Fibroblast of lung (primary cell): ENCODE results near the gene MBNL2. TPM values are rescaled to one million over a fixed set of nuclear protein-coding genes. Genes with fewer than 3 reads are reported as not detected.

ENCODE experiments used
- DNase-seq, 2 donors: peaks; one replicate each; pipeline versions ENCODE4 v3.0.0 to v3.0.0-alpha.2; 2010; ENCODE audit warnings: low read depth in 2 of 2
- H2AFZ ChIP-seq: 2 replicates; pipeline ENCODE4 v1.5.1; 2012; ENCODE audit warnings: low read length, control low read depth, inconsistent platforms
- H3K27ac ChIP-seq: 2 replicates; pipeline ENCODE4 v1.5.1; 2011; ENCODE audit warnings: low read length, control low read depth; ENCODE audit not compliant: insufficient read depth
- H3K27me3 ChIP-seq: 2 replicates; pipeline ENCODE4 v1.5.1; 2011; ENCODE audit warnings: mild to moderate bottlenecking, low read length; ENCODE audit not compliant: control insufficient read depth, insufficient read depth
- H3K36me3 ChIP-seq: 2 replicates; pipeline ENCODE4 v1.5.1; 2011; ENCODE audit warnings: low read length; ENCODE audit not compliant: control insufficient read depth, insufficient read depth
- H3K4me1 ChIP-seq: 2 replicates; pipeline ENCODE4 v1.5.1; 2011; ENCODE audit warnings: low read length; ENCODE audit not compliant: control insufficient read depth, insufficient read depth; ENCODE audit errors: extremely low read depth
- H3K4me2 ChIP-seq: 2 replicates; pipeline ENCODE4 v1.5.1; 2011; ENCODE audit warnings: low read length, control low read depth; ENCODE audit not compliant: insufficient read depth; ENCODE audit errors: extremely low read depth
- H3K4me3 ChIP-seq, 4 experiments: fragments of 200-600 bp in 1 of 4; sonication (generic) in 1 of 4; replicated peaks in 1 of 4; 2 replicates each; pipeline ENCODE4 v1.5.1; 2011 to 2016; ENCODE audit warnings: low read length in 4 of 4, low read depth in 3 of 4, mild to moderate bottlenecking in 3 of 4, control low read depth in 2 of 4, inconsistent platforms in 1 of 4, mixed read lengths in 1 of 4; ENCODE audit not compliant: insufficient read depth in 1 of 4; ENCODE audit errors: control extremely low read depth in 1 of 4
- H3K79me2 ChIP-seq: 2 replicates; pipeline ENCODE4 v1.5.1; 2012; ENCODE audit warnings: mild to moderate bottlenecking, low read length, inconsistent platforms; ENCODE audit not compliant: control insufficient read depth, insufficient read depth
- H3K9ac ChIP-seq: 2 replicates; pipeline ENCODE4 v1.5.1; 2011; ENCODE audit warnings: mild to moderate bottlenecking, low read length, control low read depth; ENCODE audit not compliant: insufficient read depth
- H3K9me3 ChIP-seq: 2 replicates; pipeline ENCODE4 v1.5.1; 2012; ENCODE audit warnings: low read depth, low read length; ENCODE audit not compliant: control insufficient read depth, insufficient read depth
- H4K20me1 ChIP-seq: 2 replicates; pipeline ENCODE4 v1.5.1; 2011; ENCODE audit warnings: low read length; ENCODE audit not compliant: control insufficient read depth, insufficient read depth; ENCODE audit errors: extremely low read depth
- EZH2 ChIP-seq: IDR thresholded peaks from 2 replicates; pipeline ENCODE4 v1.5.1; 2012; ENCODE audit warnings: low read length, control low read depth, mild to moderate bottlenecking; ENCODE audit errors: missing control alignments
- polyA plus RNA-seq, 2 donors: library from polyadenylated mRNA; depleted of rRNA in 1 of 2; stranded (reverse) in 1 of 2; unstranded in 1 of 2; fragments of >200 nt; gene quantifications; 2 replicates each; pipeline ENCODE4 v1.2.1, GENCODE V29; 2011 to 2012; ENCODE audit warnings: missing spikeins in 1 of 2
- total RNA-seq: library from RNA; depleted of rRNA; stranded (reverse); fragments of >200 nt; gene quantifications from 2 replicates; pipeline ENCODE4 v1.2.1, GENCODE V29; 2014
- TF ChIP-seq, protein P1 (sequence below), 2 donors: IDR thresholded peaks in 1 of 2; conservative IDR thresholded peaks in 1 of 2; 1 replicate in 1 of 2; 2 replicates in 1 of 2; pipeline ENCODE4 v1.5.1; 2011 to 2012; ENCODE audit warnings: low read length in 2 of 2, control low read depth in 1 of 2, inconsistent platforms in 1 of 2, low read depth in 1 of 2, mild to moderate bottlenecking in 1 of 2

Gene MBNL2
- total and polyA plus RNA-seq, 2 donors (not counting 1 experiment from before 2014, with no cell fraction given) = 48.9 to 61.1 TPM

GRCh38 chr13:97334690-97335089 lies 112.6 kb downstream of the MBNL2 start:
- no peak for DNase-seq
- H3K4me2 ChIP-seq = no peak overlapping the region
- TF ChIP-seq, protein P1, sequence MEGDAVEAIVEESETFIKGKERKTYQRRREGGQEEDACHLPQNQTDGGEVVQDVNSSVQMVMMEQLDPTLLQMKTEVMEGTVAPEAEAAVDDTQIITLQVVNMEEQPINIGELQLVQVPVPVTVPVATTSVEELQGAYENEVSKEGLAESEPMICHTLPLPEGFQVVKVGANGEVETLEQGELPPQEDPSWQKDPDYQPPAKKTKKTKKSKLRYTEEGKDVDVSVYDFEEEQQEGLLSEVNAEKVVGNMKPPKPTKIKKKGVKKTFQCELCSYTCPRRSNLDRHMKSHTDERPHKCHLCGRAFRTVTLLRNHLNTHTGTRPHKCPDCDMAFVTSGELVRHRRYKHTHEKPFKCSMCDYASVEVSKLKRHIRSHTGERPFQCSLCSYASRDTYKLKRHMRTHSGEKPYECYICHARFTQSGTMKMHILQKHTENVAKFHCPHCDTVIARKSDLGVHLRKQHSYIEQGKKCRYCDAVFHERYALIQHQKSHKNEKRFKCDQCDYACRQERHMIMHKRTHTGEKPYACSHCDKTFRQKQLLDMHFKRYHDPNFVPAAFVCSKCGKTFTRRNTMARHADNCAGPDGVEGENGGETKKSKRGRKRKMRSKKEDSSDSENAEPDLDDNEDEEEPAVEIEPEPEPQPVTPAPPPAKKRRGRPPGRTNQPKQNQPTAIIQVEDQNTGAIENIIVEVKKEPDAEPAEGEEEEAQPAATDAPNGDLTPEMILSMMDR (conservative IDR thresholded peaks at IDR 0.05 in 1 of 2, IDR thresholded peaks at IDR 0.05 in 1 of 2; ENCODE audit: low read depth in 1 of 2, low read length in 2 of 2) = no peak
- no peak for TF ChIP-seq EZH2
- no peaks in the 10 kb centered on the region for H3K27me3 ChIP-seq
- H3K27ac ChIP-seq = no peak overlapping the region
- no peak overlapping the region for H3K4me3 ChIP-seq
- H3K9ac ChIP-seq = no peak overlapping the region
- H3K4me1 ChIP-seq = peaks cover 3% of the 10 kb centered on the region
- no peaks in the 10 kb centered on the region for H3K36me3 ChIP-seq
- H4K20me1 ChIP-seq = no peaks in the 10 kb centered on the region
- no peak overlapping the region for H2AFZ ChIP-seq
- peaks cover 10% of the 10 kb centered on the region for H3K79me2 ChIP-seq
- no peaks in the 10 kb centered on the region for H3K9me3 ChIP-seq

DNA sequence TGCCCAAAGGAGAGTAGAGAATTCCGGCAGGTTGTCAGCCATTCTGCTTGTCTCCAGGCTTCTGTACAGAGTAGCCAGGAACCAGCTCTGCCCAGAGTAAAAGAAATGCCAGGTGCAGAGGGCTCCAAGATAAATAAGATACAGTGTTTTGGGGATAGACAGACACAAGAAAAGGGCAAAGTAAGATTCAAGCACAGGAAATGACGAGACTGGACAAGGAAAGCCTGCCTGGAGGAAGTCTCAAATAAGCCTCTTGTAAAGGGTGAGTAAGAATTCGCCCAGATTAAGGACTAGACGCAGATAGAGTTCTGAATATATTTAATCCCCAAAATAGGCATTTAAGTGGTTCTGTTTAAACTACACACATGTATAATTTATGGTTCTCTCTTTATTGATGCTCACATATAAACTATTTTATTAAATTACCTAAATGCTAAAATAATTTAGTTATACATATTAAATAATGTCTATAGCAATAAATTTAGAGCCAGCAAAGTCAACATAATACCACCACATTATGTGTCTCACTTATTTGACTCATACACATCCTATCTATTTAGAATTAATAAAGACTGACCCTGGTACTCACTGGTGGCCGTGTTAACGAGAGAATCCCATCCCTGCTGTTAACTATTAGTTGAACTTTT lies 113.5 kb downstream of the MBNL2 start:
- H3K4me3 ChIP-seq = no peak overlapping the region
- no peaks in the 10 kb centered on the region for H3K27me3 ChIP-seq
- H3K4me1 ChIP-seq = peaks cover 6% of the 10 kb centered on the region
- DNase-seq = no peak
- H2AFZ ChIP-seq = no peak overlapping the region
- H4K20me1 ChIP-seq = no peaks in the 10 kb centered on the region
- H3K79me2 ChIP-seq = peaks cover 6% of the 10 kb centered on the region
- no peak overlapping the region for H3K27ac ChIP-seq
- TF ChIP-seq, protein P1 (conservative IDR thresholded peaks at IDR 0.05 in 1 of 2, IDR thresholded peaks at IDR 0.05 in 1 of 2; ENCODE audit: low read depth in 1 of 2, low read length in 2 of 2) = no peak
- TF ChIP-seq EZH2 = no peak
- no peaks in the 10 kb centered on the region for H3K9me3 ChIP-seq
- no peak overlapping the region for H3K4me2 ChIP-seq
- H3K9ac ChIP-seq = no peak overlapping the region
- H3K36me3 ChIP-seq = no peaks in the 10 kb centered on the region

DNA sequence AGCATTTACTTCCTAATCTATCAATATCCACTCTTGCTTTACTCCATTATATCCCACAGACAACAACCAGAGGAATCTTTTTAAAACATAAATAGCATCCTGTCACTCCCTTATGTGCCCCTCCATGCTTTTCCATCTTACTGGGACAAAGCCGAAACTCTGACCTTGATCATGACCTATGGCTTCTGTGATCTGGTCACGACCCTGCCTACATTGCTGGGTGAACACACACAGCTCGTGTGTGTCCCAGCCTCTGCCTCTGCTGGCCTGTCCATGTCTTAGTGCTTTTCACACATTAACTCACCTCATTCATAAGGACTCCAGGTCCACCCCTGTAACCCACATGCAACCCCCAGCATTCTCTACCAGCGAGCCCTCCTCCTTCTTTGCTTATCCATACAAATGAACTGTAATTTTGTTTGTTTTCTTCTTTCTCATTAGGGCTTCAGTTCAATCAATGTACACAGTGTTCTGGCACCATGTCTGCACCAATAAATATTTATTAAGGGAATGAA lies 115.9 kb downstream of the MBNL2 start:
- Histone ChIP-seq H3K79me2 (peaks cover 8% of the 10 kb centered on the region), H4K20me1 (no peaks in the 10 kb centered on the region), H3K36me3 (no peaks in the 10 kb centered on the region), H3K27ac (no peak overlapping the region), H3K4me2 (no peak overlapping the region), H3K9ac (no peak overlapping the region), H3K9me3 (no peaks in the 10 kb centered on the region), H2AFZ (no peak overlapping the region), H3K4me1 (peaks cover 9% of the 10 kb centered on the region), H3K27me3 (no peaks in the 10 kb centered on the region), H3K4me3 (no peak overlapping the region)
- DNase-seq = no peak
- TF ChIP-seq EZH2 = no peak
- TF ChIP-seq, protein P1 (conservative IDR thresholded peaks at IDR 0.05 in 1 of 2, IDR thresholded peaks at IDR 0.05 in 1 of 2; ENCODE audit: low read depth in 1 of 2, low read length in 2 of 2) = no peak
